ENCODE data around the gene HOXA3. TPM values are rescaled to one million over a fixed set of nuclear protein-coding genes. Genes with fewer than 3 reads are reported as not detected.

The HOXA3 gene
- total RNA-seq, 1 donor from 2014 or later, result not detected

- H3K36me3 Mint-ChIP-seq (ENCODE audit: low read depth), result no peaks in the 10 kb centered on the region
- no peak for DNase-seq (ENCODE audit: low spot score)
- no peaks in the 10 kb centered on the region for H3K4me1 Mint-ChIP-seq (ENCODE audit: low read depth)
- intact Hi-C loops (cut with micrococcal nuclease), result no loop called here
- H3K27ac Mint-ChIP-seq, result no peak overlapping the region
- H3K4me3 Mint-ChIP-seq, result no peak overlapping the region
- peaks cover 4% of the 10 kb centered on the region for H3K27me3 Mint-ChIP-seq (ENCODE audit: insufficient read depth)
- no peaks in the 10 kb centered on the region for H3K9me3 Mint-ChIP-seq
Observed at GRCh38 chr7:27066148-27066547, 86.2 kb downstream of the HOXA3 start.

DNA sequence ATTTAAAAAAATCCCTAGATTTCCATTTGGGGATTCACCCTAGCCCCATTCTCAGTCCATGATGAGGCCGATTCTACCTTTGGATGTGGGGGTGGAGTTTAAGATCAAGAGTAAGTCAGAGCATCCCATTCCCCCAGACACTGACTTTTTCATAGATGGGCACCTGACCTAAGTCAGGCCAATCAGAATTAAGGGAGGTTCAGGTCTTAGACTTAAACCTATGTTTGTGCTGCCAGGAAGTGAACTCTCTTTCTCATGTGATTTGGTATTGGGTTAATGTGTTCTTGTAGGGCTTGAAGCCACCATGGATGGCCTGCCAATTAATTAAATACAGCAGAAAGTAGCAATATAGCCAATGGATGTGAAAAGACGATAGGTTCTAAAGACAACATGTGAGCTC lies 86.7 kb downstream of the HOXA3 start:
- peaks cover 4% of the 10 kb centered on the region for H3K27me3 Mint-ChIP-seq (ENCODE audit: insufficient read depth)
- H3K9me3 Mint-ChIP-seq, result no peaks in the 10 kb centered on the region

DNA sequence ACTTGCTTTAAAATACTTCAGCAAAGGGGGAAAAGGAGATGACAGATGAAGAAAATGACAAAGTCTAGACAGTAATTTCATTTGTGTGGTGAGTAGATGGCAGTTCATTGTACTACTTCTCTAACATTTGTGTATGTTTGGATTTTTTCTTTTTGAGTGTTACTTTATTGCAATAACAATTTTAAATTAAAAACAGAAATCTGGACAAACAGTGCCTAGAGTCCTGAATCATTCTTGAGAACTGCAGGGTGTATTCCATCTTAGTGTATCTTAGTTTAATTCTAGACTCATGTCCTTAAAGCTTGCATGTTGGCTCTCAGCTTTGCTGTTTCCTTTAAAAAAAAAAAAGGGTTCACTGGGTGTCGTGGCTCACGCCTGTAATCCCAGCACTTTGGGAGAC lies 87.7 kb downstream of the HOXA3 start:
- intact Hi-C loops (cut with micrococcal nuclease), result no loop called here
- H3K4me3 Mint-ChIP-seq, result no peak overlapping the region

More for the DNA sequence above, 86.7 kb downstream of the HOXA3 start:
- no peak for DNase-seq (ENCODE audit: low spot score)
- no peaks in the 10 kb centered on the region for H3K36me3 Mint-ChIP-seq (ENCODE audit: low read depth)
- intact Hi-C loops (cut with micrococcal nuclease), result no loop called here
- no peak overlapping the region for H3K4me3 Mint-ChIP-seq
- H3K27ac Mint-ChIP-seq, result no peak overlapping the region
- H3K4me1 Mint-ChIP-seq (ENCODE audit: low read depth), result no peaks in the 10 kb centered on the region

DNA sequence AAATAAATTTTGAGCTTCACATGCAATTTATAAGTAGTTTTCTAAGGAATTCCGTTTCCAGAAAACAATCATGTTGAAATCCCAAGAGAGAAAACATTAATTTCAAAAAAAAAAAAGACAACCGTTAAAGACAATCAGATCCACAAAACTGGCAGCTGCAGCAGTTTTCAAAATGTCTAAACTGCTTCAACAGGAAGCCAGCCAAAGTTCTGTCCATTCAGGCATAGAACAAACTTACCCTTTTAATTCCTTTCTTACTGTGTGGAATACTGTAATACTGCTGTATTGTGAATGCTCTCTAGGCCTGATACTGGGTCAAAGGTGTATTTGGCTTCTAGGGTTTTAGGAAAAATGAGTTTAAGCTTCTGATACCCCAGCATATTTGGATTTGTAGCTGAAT lies 88.2 kb downstream of the HOXA3 start:
- DNase-seq (ENCODE audit: low spot score), result no peak
- Mint-ChIP-seq H3K9me3 (no peaks in the 10 kb centered on the region), H3K36me3 (ENCODE audit: low read depth) (no peaks in the 10 kb centered on the region), H3K27ac (no peak overlapping the region), H3K4me1 (ENCODE audit: low read depth) (no peaks in the 10 kb centered on the region), H3K27me3 (ENCODE audit: insufficient read depth) (peaks cover 10% of the 10 kb centered on the region), H3K4me3 (no peak overlapping the region)
- intact Hi-C loops (cut with micrococcal nuclease), result no loop called here

More for the DNA sequence above, 87.7 kb downstream of the HOXA3 start:
- Mint-ChIP-seq H3K27me3 (ENCODE audit: insufficient read depth) (peaks cover 7% of the 10 kb centered on the region), H3K36me3 (ENCODE audit: low read depth) (no peaks in the 10 kb centered on the region), H3K9me3 (no peaks in the 10 kb centered on the region), H3K27ac (no peak overlapping the region), H3K4me1 (ENCODE audit: low read depth) (no peaks in the 10 kb centered on the region)
- DNase-seq (ENCODE audit: low spot score), result no peak

DNA sequence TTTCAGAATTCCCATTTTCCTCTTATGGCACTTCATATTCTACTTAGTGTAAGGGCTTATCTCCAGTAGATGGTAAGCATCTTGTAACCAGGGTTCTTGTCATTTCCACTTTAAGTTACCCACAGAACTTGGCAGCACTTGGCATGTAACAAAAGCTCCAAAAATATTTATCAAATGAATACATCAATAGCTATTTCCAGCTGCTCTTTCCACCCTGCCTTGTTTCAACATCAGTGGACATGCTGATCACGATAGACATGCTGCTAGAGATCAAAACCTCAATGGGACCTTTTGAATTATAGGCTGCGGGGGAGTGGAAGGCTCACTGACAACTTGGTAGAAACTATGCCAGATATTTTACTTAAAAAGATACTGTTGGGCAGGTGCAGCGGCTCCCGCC lies 89.4 kb downstream of the HOXA3 start:
- H3K4me3 Mint-ChIP-seq, result no peak overlapping the region
- no peak overlapping the region for H3K27ac Mint-ChIP-seq
- H3K4me1 Mint-ChIP-seq (ENCODE audit: low read depth), result no peaks in the 10 kb centered on the region
- no peaks in the 10 kb centered on the region for H3K9me3 Mint-ChIP-seq
- no peaks in the 10 kb centered on the region for H3K36me3 Mint-ChIP-seq (ENCODE audit: low read depth)
- H3K27me3 Mint-ChIP-seq (ENCODE audit: insufficient read depth), result peaks cover 10% of the 10 kb centered on the region
- intact Hi-C loops (cut with micrococcal nuclease), result no loop called here
- DNase-seq (ENCODE audit: low spot score), result no peak

Other genes starting within 250 kb of the HOXA3 start
- gene HOXA1, start 56.6 kb downstream of the HOXA3 start, total RNA-seq, result 0.16 and 0.24 TPM in 2 replicates
- not detected in 2 replicates for gene HOXA2, start 49.9 kb downstream of the HOXA3 start, total RNA-seq
- gene HOXA4, start 21.8 kb downstream of the HOXA3 start, total RNA-seq, result not detected in 2 replicates
- gene HOXA5, start 8.9 kb downstream of the HOXA3 start, total RNA-seq, result not detected in 2 replicates
- gene HOXA6, start 4.8 kb downstream of the HOXA3 start, total RNA-seq, result not detected in 2 replicates
- gene HOXA7, start 4.1 kb upstream of the HOXA3 start, total RNA-seq, result not detected in 2 replicates
- gene HOXA9, start 13.0 kb upstream of the HOXA3 start, total RNA-seq, result not detected in 2 replicates
- not detected in 2 replicates for gene HOXA10, start 21.7 kb upstream of the HOXA3 start, total RNA-seq
- gene HOXA11, start 32.6 kb upstream of the HOXA3 start, total RNA-seq, result not detected in 2 replicates
- gene HOXA13, start 47.5 kb upstream of the HOXA3 start, total RNA-seq, result not detected in 2 replicates
- not detected in 2 replicates for gene EVX1, start 90.2 kb upstream of the HOXA3 start, total RNA-seq

Data from activated T-helper 1 cell treated with anti-CD3 and anti-CD28 coated beads, Interleukin-12 subunit alpha, Interleukin-12 subunit beta, Interleukin-2, Interleukin-4 antibody, amounts not matched to agents 30 ng/mL and 10 ng/mL and 1 ng/mL, durations not matched to agents 14 hours and 24 hours and 36 hours (primary cell).